IPS-NIHi7 (cell line): ENCODE measurements around the gene AQP12B.
"Not testable (repeated sequence)": the region's sequence is repeated elsewhere in the genome, so short reads cannot be mapped to it uniquely, and the experiment has no call there.

Experiments used
- DNase-seq: peaks from one replicate; pipeline ENCODE4 v3.0.0; 2012; ENCODE audit warnings: mixed read lengths; ENCODE audit errors: extremely low spot score

Gene AQP12B

GRCh38 chr2:240701091-240701735 is 18.5 kb upstream of the AQP12B start:
- no peak for DNase-seq

DNA sequence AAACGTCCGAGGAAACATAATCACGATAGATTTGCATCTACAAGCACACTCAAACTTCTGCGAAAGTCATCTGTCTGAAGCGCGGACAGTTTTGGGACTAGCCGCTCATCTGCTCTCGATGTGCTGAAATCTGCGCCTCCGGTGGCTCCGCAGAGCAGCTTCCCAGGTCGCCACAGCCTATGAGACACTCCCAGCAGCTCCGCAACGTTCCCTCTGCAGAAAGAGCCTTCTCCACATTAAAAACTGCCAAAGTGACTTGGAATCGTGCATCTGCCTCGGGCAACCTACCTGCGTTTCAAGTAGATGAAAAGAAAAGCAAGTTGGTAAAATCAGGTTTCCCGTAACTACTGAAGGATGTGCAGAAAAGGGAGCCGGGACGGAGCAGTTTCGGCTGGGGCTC is 17.9 kb upstream of the AQP12B start:
- not testable (repeated sequence) for DNase-seq

DNA sequence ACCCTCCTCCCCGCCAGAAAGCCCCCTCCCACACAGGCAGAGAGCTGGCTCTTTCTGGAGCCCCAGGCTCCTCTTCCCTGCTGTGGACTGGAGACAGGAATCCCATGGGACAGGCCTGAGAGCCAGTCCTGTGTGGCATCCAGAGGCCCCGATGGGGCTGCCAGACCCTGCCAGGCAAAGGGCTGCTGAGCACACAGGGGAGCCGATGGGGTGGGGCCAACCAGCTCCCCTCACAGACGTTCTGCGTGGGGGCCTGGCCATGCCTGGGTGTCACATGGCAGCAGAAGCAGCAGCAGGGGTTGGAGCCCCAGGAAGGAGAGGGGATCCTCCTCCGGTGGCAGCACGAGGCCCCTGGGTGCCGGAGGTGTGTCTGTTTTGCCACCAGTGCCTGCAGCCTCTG is 17.1 kb upstream of the AQP12B start:
- not testable (repeated sequence) for DNase-seq

GRCh38 chr2:240698852-240699561 is 16.3 kb upstream of the AQP12B start:
- not testable (repeated sequence) for DNase-seq

GRCh38 chr2:240696469-240696868 is 13.8 kb upstream of the AQP12B start:
- not testable (repeated sequence) for DNase-seq

GRCh38 chr2:240695593-240695992 is 12.9 kb upstream of the AQP12B start:
- DNase-seq = not testable (repeated sequence)

GRCh38 chr2:240694304-240694703 is 11.6 kb upstream of the AQP12B start:
- DNase-seq = not testable (repeated sequence)

- not testable (repeated sequence) for DNase-seq
Observed at GRCh38 chr2:240692583-240693561, 10.2 kb upstream of the AQP12B start.

DNA sequence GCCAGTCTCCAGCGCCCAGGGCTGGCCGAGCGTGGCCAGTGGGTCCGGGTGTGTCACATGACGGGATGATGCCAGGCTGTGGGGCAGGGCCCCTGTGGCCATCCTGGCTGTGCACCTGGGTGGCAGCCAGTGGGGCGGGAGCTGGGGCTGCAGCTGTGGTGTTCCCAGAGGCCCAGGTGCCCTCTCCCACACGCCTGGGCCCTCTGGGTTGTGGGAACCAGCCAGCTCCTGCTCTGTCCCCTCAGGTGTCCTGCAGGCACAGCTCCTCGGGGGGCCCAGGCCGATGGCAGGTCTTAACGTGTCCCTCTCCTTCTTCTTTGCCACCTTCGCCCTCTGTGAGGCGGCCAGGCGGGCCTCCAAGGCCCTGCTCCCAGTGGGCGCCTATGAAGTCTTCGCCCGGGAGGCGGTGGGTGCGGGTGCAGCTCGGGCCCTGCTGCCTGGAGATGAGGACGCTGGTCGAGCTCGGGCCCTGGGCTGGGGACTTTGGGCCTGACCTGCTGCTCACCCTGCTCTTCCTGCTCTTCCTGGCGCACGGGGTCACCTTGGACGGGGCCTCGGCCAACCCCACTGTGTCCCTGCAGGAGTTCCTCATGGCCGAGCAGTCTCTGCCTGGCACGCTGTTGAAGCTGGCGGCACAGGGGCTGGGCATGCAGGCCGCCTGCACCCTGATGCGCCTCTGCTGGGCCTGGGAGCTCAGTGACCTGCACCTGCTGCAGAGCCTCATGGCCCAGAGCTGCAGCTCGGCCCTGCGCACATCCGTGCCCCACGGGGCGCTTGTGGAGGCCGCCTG is 9.1 kb upstream of the AQP12B start, which contains the start of gene AQP12A:
Gene AQP12A (plus strand): TSS at position 236 of the 790 bp plus-strand sequence. CDS start 48 bp downstream, at position 284.
- not testable (repeated sequence) for DNase-seq

DNA sequence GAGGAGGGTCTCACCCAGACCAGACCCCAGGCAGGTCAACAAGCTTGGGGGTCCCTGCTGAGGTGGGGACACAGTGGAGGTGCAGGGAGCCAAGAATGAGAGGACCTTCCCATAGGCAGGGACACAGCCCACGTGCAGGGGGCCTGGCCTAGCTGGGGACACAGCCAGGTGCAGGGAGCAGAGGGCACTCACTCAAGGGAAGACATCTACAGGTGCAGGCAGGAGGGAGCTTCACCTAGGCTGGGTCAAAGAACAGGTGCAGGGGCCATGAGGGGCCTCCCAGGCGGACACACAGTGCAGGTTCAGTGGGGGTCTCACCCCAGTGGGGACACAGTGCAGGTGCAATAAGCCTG is 8.4 kb upstream of the AQP12B start:
- not testable (repeated sequence) for DNase-seq

GRCh38 chr2:240690421-240691074 is 7.9 kb upstream of the AQP12B start:
- not testable (repeated sequence) for DNase-seq

- no peak for DNase-seq
Observed at GRCh38 chr2:240689975-240690374, 7.3 kb upstream of the AQP12B start.

- DNase-seq = no peak
Observed at GRCh38 chr2:240688553-240688919, 5.9 kb upstream of the AQP12B start.

DNA sequence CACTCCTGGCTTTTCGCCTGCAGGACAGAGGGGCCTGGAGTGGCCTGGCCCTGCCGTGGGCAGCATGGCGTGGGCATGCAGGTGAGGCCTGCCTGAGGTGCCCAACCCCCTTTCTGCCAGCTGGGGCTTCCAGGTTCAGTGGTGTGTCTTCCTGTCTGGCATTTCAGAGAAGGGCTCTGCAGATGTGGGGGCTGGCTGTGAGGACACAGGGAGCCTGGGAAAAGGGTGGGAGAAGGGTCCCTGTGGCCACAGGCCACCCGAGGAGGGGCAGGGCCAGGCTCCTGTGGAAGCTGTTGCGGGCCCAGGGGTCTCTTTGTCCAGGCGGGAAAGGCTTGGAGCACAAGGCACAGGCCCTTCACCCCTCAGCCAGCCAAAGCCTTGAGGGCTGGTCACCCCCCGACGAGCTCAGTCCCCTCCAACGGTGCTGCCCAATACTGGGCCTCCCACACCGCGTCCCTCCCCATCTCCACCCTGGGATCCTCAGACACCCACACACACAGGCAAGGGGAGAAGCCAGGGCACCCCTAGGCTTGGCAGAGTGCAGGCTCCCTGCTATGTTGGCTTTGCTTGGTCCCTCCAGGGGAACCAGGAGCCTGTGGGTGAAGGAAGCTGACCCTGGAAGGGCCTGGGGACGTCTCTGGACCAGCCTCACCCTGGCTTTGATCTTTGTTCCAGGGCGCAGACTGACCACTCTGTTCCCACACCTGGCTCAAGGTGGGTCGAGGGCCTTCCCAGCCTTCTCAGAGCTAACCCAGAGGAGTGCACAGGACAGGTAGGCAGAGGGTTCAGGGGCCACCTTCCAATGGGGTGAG is 5.3 kb upstream of the AQP12B start:
- DNase-seq = no peak

DNA sequence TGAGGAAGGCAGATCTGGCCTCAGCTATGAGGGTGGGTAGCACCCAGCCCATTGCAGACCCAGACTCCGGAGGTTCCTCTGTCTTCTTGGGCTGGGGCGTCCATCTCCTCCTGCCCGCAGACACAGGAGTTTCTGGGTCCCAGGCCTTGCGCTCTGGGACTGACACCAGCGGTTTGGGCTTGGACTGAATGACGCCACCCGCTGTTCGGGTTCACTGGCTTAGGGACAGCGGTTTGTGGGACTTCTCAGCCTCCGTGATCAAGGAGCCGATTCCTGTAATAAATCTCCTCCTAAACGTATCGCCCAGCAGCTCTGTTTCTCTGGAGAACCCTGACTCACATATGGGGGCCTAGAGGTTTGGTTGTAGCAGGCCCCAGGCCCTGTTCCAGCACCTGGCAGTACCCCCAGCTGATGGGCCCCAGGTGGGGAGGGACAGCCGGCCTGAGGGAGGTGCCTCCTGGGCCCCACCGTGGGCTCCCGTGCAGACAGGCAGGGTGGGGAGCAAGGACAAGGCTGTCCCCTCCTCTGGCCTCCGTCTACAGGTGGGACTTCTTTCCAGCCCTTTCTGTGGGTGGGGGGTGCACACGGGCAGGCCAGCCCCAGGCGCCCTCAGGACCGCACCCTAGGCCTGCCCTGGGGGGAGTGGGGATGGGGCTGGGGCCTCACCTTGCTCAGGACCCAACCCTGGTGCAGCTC is 4.5 kb upstream of the AQP12B start:
- peak; percentile 9 for DNase-seq

GRCh38 chr2:240686460-240686859 is 3.8 kb upstream of the AQP12B start:
- no peak for DNase-seq

DNA sequence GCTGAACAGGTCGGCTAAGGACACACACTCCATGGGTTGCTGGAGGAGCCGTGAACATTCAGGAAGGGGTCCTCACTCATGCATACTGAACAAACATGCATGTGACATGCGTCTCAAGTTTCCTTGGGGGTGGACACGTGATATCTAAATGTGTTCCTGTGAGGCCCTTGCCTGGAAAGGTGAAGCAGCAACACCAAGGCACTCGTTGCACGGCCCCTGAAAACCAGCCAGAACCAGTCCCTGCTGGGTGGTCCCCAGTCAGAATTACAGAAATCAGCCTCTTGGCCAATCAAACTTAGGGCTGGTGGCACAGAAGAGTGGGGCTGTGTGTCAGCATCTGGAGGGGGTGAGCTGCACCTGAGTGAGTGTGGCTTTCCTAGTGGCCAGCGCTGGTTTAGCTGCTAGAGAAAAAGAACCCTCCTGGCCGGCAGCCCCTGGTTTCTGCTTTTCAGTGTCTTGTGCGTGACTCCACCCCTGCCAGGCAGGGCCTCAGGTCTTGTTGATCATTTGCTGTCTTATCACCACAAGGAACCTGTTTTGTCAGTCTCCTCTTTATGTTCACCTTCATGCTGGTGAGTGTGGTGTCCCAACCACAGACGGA is 3.2 kb upstream of the AQP12B start:
- DNase-seq = peak; percentile 66

- DNase-seq = not testable (repeated sequence)
Observed at GRCh38 chr2:240683980-240684728, 1.5 kb upstream of the AQP12B start.
